GOT3 (cell line): Measurements from ENCODE around the gene MRPL47.
"Not testable (repeated sequence)": the region's sequence is repeated elsewhere in the genome, so short reads cannot be mapped to it uniquely, and the experiment has no call there.

Source experiments
- DNase-seq: peaks from one replicate; lab custom pipeline; 2025; ENCODE audit warnings: mixed read lengths; lab: John Stamatoyannopoulos, UW

MRPL47 gene

DNA sequence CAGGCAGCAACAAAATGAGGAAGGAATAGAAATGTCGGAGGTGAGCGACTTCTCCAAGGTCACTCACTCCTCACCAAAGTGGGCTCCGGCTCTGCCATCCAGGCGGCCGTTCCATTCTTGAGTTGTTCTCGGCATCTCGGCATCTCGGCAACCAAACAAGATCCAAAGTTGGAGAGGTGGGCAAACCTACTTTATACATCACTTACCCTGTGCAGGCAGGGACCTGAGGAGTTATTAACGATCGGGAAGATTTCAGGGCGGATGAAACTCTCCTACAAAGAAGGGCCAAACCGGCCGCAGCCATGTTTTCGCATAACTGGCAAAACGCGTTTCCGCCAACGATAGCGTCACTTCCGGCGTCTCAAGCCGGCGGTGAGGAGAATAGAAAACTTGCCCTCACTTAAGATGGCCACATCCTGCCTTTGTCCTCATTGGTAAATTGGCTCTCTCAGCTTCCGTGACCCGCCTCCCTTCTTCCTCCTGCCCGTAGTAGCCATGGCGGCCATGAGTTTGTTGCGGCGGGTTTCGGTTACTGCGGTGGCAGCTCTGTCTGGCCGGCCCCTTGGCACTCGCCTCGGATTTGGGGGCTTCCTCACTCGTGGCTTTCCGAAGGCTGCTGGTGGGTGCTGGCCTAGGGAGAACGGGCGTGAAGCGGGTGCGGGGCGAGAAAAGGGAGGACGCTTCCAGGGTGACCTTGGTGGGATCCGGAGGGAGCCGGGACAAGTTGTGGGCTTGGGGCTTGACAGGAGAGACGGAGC lies at the start of gene MRPL47, which contains the start of gene NDUFB5:
Gene MRPL47, minus strand, starts transcription at position 318 of the 758 bp plus-strand sequence. Its CDS starts 14 bp downstream, at position 304.
Gene NDUFB5, plus strand, starts transcription at position 474 of the 758 bp plus-strand sequence. Its CDS starts 22 bp downstream, at position 496.
- DNase-seq: peak; percentile 90

DNA sequence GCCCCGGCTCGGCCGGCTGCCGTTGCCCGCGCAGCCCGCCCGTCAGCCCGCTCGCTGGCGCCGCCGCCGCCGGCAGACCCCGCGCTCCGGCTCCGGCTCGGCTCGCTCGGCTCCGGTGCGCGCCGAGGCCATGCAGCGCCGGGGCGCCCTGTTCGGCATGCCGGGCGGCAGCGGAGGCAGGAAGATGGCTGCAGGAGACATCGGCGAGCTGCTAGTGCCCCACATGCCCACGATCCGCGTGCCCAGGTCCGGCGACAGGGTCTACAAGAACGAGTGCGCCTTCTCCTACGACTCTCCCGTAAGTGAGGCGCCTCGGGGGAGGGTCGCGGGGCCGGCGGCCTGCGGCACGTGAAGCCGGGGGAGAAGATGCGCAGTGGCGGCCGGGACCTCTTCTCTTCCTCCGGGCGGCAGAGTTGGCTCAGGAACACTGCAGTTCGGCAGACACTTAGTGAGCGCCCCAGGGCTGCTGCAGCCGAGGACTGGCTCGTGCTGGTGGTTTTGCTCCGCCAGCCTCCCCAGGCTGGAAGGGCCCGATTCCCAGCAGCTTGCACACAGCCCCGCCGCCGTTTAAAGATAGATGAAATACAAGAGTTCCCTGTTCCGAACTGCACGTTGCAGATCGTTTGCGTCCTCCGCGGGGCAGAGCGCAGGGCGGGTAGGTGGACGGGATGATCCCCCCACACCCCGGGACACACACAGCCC lies 48.8 kb upstream of the MRPL47 start:
- DNase-seq: peak; percentile 69

DNA sequence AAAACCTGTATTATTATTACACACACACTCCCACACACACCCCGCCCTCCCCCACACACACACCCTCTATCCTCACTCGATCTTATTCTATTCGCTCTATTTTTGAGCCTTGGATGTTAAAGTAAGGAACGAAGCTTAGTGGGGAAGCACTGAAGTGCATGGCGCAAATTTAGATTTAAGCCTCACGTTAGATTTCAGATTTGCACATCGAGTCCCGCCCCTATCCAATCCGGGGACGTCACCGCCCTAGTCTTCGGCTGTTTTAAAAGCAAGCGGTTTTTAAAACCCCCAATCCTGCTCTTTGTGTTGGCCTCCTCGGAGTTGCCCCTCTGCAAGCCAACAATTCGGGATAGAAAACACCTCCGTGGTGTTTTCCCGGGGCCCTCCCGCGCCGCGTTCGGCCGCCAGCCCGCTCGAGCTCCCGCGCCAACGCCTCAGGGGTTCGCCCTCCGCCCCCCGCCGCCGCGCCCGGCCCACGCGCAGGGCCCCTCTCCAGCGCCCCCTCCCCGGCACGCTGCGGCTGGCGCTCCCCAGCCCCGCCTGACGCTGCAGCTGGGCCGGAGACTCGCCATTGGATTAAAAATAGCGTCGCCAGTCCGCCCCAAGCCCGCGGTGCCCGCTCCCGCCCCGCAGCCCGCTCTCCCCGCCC lies 48.1 kb upstream of the MRPL47 start, which contains the start of gene USP13:
Gene USP13, plus strand, starts transcription at position 594 of the 649 bp plus-strand sequence. CDS start 186 bp downstream, outside the sequence.
- peak; percentile 80 for DNase-seq

DNA sequence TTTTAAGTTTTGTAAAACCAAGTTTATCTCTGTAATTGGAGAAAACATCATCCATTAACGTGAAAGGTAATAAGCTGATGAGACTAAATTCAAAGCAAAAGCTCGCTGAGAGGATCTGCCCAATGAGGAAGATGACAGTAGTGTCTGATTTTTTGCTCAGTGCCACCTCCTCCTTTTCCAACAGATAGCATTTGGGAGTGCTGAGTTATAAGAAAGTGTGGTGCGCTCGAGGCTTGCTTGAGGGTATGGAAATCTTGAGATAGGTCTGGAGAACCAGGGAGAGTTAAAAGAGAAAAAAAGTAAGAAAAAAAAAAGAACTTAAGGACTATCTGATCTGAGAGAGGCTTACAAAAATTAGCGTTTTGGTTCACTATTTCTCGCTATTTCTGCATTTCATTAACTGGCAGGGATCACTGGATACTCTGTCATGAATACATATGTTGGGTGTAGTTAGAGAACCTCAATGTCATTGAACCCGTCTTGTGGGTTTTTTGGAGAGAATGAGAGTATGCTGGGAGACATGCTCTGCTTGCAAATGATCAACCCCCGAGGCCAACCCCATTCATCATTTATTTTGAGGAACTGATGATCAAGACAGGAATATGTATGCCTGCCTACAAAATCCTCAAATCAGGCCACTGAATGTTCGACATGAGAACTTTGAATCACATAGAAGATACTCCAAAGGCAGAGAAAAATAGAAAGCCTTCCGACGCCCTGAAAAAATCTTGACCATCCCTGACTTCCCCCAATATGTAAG lies 47.4 kb upstream of the MRPL47 start:
- no peak for DNase-seq

DNA sequence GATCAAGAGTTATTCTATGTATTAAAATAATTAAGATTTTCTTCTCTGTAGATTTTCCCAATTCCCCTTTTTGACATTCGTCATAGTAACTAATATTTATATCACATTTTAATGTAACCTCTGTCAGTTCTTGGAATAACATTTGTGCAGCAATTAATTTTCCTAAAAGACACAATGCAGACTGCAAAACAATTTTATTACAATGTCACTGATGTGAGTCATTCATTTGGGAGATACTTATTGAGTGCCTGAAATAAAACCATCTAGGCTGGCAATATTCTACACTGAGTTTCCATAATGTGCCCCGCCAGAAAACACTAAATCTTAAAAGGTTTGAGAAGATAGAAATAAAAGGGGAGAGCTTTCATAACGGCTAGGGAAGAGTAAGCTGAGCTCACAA lies 41.7 kb upstream of the MRPL47 start:
- DNase-seq: no peak

DNA sequence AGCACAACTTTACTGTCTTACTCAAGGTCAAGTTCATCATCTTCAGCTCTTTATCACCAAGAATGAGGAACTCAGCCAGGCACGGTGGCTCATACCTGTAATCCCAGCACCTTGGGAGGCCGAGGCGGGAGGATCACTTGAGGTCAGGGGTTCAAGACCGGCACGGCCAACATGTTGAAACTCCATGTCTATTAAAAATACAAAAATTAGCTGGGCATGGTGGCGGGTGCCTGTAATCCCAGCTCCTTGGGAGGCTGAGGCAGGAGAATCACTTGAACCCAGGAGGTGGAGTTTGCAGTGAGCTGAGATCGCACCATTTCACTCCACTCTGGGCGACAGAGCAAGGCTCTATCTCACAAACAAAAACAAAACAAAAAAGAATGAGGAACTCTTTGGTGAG lies 39.4 kb upstream of the MRPL47 start:
- DNase-seq: not testable (repeated sequence)

DNA sequence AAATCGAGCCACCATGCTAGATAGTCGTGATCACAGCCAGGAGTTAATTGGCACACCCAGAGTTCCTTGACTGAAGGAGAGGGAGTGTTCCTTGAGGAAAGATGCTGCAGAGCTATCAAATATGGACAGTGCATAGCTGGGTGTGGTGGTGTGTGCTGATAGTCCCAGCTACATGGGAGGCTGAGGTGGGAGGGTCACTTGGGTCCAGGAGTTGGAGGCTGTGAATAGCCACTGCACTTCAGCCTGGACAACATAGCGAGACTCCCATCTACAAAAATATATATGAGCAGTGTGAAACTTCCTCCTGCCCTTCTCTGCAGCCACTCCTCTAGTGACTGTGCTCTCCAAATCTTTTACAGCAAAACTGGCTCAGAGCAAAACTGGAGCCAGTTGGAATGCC lies 38.4 kb upstream of the MRPL47 start:
- no peak for DNase-seq

DNA sequence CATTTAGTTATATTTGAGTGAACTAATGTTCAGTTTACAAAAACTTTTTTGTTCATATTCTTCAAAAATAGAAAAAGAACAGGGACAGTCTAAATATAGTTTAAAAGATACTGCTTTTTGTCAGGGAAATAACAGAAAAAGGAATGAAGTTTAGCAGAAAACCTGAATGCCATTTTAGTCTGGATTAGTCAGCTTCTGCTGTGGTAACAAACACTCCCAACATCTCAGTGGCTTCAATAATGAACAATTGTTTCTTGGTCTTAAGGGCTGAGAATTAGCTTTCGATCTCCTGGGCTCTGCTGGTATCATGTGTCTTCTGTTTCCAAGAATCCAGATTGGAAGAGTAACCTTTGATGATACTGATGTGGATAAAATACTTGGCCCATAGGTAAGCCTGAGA lies 36.0 kb upstream of the MRPL47 start:
- DNase-seq: no peak

DNA sequence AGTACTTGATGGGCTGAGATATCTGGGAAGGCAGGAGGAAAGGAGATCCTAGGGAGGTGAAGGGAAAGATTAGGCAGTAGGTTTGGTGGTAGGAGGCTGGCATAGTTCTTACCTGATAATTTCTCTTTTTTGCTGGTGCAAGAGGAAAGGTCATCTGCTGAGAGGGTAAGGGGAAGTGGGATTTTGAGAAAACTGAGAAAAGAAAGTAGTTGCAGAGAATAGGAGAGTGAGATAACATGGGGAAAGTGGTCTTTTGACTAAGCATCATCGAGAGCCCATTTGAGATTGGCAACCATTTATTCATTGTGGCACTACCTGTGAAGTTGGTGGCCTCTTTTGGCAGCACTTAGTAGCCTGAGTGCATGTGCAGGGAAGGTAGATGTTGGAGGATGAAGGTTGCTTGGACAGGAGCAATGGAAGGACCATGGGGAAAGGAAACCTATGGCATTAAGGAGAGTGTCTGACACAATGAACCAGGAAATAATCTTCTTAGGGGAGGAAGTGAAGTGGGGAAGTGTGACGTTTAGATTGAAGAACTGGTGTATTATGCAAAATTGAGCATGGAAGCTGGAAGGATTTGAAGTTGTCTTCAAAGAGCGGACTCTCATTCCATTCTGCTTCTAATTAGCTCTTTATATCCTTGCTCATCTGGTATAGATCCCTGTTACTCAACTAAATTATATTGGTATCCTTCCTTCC lies 26.5 kb upstream of the MRPL47 start:
- no peak for DNase-seq

DNA sequence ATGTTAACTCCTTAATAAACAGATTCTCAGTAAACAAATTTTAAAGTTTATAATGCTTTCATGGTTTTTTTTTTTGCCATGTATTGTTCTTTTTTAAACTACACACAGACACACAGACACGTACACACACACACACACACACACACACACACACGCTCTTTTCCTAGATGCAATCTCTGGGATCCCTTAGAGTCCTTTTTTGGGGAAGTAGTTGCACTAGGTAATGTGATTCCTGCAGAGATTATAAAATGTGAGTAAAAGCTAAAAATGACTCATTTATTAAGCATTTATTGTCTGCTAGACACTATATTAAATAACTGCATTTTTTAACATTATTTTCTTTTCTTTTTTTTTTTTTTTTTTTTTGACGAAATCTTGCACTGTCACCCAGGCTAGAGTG lies 20.0 kb upstream of the MRPL47 start:
- DNase-seq: no peak

DNA sequence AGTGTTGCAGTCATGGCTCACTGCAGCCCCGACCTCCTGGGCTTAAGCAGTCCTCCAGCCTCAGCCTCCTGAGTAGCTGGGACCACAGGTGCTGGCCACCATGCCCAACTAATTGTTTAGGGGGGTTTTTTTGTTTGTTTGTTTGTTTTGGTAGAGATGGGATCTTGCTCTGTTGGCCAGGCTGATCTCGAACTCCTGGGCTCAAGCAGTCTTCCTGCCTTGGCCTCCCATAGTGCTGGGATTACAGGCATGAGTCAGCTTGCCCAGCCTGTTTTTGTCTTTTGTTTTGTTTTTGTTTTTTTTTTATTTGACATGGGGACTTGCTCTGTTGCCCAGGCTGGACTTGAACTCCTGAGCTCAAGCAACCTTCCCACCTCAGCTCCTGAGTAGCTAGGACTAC lies 17.6 kb upstream of the MRPL47 start:
- DNase-seq: no peak

DNA sequence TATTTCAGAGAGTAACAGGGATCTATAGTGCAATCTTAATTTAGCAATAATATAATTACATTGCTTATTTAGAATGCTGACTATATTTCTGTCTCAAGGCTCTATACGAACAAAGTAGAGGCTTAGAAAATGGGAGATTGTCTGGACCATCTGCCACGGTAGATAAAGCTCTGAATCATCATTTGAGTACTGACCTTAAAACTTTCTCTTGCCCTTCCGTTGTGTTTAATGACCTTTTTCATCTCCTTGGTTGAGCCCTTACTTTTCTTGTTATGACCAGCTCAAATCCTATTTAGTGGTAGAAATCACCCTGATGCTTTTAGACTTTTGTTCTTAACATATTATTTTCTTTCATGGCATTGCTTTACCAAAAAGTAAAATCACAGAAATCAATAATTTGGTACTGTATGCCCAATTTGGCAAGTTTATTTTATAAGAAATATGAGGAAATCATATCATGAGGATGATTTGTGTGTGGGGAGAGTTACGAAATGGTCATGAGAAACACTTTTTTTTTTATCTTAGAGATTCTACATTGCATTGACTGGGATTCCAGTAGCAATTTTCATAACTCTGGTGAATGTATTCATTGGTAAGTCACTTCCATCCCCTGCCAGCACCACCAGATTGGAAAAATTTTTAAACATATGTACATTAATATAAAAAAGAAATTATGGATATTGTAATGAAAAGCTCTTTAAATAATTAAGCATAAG lies 11.2 kb upstream of the MRPL47 start:
- DNase-seq: no peak

DNA sequence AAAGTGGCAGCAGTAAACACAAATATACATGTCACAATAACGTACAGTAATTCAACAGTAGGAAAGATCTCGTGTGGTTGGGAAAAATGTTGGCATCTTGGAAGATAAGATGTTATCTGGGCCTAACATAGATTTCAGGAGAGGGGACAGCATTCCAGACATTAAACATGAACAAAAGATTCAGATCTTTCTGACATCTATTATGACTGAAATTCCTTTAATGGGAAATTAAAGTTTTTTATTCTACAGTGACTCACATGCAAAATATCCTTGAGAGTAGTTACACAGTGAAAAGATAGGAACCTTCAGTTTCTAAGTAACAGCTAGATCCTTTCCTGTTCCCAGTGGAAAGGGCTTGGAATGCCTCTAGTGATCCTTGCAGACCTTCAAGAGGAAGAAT lies 9.4 kb upstream of the MRPL47 start:
- no peak for DNase-seq

DNA sequence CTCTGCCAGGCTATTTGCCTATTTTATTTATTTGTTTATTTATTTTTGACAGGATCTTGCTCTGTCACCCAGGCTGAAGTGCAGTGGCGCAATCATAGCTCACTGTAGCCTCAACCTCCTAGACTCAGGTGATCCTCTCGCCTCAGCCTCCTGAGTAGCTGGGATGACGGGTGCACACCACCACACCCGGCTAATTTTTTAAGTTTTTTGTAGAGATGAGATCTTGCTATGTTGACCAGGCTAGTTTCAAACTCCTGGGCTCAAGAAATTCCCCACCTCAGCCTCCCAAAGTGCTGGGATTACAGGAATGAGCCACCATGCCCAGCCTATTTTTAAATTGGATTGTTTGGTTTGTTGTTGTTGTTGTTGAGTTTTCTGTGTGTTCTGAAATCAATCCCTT lies 5.6 kb upstream of the MRPL47 start:
- DNase-seq: no peak

DNA sequence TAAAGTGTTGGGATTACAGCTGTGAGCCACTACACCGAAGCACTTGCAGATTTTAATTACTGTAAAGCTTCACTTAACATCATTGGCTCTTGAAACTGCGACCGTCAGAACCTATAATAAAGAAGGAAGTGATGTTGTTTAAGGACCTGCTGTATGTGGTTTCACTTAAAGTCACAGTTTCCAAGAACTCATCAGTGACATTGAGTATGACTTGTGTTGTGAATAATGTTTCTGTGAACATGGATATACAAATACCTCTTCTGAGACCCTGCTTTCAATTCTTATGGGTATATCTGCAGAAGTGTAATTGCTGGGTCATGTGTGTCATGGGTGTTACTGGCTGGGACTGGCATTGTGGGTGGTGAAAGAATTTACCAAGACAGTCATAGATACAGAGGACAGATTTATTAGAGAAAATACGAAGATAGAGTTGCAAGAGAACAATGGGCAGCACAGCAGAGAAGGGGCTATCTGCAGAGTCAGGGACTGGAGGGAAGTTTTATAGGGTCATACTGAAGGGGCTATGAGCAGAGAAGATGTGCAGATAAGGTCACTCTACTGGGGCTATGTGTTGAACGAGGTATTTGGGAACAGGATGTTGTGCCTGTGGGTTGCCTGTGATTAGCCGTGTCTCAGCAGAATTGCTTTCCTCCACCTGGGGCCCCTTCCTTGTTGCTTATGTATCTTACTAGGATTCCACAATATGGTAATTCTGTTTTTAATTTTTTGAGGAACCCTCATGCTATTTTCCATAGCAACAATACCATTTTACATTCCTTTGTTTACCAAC lies 4.7 kb upstream of the MRPL47 start:
- no peak for DNase-seq

DNA sequence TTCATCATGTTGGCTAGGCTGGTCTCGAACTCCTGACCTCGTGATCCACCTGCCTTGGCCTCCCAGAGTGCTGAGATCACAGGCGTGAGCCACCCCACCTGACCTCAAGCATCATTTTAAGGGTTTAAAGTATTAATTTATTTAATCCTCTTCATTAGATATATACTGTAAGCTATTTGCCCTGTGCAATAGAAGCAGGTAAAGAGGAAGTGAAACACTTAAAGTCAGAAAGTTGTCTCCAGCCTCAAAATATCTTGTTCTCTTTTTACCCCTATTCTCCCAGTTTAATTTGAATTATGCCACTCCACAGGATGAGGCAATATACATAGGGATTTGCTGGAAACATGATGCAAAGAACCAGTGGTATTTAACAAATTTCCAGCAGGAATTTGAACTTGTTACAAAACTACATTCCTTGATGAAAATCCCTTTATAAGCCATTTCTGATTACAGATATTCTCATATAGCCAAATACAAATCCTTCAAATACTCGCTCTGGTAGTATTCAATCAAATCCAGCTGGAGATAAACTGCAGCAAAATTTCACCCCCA lies 2.2 kb upstream of the MRPL47 start:
- no peak for DNase-seq

DNA sequence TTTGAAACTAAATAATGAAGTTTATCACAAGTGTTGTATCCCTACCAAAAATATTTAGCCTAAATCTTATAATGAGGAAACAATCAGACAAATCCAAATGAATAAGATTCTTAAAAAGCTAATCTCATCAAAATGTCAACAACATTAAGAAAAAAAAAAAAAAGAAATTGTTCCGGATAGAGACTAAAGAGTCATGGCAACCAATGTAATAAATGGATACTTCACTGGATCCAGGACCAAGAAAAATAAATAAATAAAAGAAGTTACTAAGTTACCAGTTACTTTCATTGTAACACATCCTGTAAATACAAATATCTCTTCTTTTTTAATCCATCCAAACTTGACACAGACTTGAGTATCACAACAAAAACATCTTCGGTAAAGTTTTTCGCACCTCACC lies 607 bp downstream of the MRPL47 start:
- DNase-seq: no peak

DNA sequence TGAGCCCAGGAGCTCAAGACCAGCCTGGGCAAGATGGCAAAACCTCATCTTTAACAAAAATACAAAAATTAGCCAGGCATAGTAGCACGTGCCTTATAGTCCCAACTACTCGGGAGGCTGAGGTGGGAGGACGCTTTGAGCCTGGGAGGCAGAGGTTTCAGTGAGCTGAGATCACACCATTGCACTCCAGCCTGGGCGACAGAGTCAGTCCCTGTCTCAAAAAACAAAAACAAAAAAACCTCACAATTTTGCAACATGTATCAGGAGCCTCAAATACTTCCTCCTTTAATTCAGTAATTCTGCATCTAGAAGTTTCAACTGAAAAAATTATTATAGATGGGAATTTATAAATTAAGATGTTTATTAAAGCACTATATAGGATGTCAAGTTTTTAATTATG lies 1.1 kb downstream of the MRPL47 start:
- no peak for DNase-seq

DNA sequence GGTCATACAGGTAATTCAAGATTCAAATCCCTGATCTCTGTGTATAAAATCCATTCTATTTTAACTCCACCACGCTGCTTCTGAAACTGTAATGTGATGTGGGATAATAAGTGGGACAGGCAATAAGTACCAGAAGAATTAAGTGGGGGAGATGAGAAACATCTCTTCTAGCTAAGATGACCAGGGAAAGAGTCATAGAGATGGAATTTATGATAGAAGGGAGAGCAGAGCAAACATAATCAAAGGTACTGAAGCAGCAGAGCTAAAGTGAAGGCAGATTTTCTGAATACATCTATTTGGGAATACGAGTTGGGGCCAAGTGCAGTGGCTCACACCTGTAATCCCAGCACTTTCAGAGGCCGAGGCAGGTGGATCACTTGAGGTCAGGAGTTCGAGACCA lies 4.9 kb downstream of the MRPL47 start:
- no peak for DNase-seq

DNA sequence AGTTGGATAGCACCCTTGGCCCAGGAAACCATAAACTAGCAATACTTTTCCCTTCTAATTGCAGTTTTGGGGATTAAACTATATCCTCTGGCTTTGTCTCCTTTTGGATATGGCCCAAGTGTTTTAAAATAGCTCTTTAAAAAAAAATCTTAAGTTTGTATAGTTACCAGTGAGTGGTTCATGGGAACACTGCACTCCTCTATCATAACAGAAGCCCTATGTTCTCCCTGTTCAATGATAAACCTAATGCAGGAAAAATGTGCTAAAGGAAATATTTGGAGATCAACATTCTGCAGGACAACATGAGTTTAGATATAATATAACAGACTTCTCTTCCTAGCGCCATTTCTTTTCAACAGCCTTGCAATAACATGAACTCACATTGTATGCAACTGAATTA lies 13.1 kb downstream of the MRPL47 start:
- DNase-seq: no peak
